ENCODE data around the gene FAM181A.

FAM181A gene

DNA sequence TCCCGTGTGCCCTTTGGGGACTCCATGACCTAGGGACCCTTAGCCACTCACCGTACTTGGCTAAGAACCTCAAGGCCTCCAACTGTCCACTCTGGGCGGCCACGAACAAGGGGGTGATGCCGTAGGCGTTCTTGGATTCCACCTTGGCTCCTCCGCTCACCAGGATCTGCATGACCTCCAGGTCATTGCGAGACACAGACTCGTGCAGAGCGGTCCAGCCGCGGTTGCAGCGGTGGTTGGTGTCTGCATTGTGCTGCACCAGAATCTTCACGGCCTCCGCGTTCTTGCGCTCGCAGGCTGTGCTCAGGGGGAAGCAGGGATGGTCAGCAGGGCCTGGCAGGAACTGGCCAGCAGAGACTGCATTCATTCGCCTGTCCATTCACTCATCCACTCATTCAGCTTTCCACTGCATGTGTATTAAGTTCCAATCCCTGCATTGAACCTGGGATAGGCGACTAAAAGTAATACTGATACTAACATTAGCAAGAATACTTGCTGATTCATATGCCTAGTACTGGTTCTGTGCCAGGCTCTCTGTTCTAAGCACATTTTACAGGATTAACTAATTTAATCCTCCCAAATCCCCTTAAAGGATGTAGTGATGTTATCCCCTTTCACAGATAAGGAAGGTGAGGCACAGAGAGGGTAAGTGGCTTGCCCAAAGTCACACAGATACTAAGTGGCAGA lies 23.9 kb downstream of the FAM181A start:
- no peak for DNase-seq

DNA sequence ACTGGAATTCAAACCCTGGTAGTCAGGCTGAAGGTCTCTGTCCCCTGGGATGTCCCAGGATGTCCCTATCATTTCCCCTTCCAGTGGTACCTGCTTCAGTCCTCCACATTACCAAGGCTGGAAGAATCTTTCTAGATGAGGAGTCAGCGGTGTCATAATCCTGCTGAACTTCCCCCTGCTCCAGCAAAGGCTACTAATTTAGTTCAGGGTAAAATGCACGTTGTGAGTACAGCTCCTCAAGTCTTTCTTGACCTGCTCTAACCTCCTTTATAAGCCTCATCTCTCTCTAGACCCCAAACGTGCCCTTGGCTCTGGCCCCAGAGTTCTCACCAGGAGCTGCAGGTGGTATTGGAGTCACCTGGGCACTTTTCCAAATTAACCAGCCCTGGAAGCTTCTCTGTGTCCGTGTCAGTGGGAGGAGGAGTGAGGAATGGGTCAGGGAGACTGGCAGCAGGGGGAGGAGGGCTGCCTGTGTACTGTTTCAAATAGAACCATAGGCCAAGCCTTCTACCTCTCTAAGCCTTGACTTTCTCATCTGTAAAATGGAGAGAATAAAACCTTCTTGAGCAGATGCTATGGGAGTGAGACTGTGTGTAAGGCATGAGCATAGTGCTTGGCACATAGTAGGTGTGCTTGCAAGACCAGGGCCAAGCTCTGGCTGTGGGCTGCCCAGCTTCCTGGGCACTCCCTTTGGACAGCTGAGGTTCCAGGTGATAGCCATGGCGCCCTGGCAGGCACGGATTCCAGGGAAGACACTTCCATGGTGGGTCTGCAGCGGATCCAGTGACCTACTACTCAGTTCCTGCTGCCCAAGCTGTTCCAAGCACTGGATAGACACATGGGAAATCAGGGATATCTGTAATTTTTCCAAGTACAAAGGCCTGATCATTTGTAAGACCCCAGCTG lies 24.7 kb downstream of the FAM181A start:
- DNase-seq, result peak; percentile 33 to 62 (median 53)

DNA sequence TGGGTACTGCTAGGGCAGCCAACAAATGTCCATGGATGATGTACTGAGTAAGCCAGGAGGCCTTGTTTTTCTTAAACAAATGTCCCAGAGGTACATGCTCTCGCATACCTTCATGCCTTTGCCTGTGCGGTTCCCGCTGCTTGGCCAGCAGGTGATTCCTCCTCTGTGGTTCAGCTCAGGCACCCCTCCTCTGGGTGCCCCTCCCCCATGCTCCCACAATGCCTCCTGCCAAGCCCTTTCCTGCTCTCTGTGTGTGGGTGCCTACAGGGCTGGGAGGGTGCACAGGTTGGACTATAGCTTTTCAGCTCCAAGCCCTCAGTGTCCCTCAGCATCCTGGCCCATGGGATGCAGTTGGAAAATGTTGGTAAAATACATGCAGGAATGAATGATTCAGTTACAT lies 25.7 kb downstream of the FAM181A start:
- no peak for DNase-seq

DNA sequence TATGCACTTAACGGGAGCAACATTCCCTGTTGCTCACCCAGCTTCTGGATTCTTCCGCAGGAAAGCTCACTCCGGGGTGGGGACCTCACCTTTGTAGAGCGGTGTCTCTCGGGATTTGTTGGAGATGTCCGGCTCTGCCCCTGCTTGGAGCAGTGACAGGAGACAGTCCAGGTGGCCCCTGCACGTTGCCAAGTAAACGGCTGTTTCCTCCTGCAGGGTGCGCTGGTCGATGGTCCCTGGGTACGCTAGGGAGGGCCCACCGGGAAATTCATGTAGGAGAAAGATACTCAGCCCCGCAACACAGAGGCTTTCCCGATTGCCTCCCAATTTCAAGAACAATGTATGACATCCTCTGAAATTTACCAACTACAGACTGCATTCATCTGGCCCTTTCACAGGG lies 26.1 kb downstream of the FAM181A start:
- DNase-seq, result no peak

DNA sequence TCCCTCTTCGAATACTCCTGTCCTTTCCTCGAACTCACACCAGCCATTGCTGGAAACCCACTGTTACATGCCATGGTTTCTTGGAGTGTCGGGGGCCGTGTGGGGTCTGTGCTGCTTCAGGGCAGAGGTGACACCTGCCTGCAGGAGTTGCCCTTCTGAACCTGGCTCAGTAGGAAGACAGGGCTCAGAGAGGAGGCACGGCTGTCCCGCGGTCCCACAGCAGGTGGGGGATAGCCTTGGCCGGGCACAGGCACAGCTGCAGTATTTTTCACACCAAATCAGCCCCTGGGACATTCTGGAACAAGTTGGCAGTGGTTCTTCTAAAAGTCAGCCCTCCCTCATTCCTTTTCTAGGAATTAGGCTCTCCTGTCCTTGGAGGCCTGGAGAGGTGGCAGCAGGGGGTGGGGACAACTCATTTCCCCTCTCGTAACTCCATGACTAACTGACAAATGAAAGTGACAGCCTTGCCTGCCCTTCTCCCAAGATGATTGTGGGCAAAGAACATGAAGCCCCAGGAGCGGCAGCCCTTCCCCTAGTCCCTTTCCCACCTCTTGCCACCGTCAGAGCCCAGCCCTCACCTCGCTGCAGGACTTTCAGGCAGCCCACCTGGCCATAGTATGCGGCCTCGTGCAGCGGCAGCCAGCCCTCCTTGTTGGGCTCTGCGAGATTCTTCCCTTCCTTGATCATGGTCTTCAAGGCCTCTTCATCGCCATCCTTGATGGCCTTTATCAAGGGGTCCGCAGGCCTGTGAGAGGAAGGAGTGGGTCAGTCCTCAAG lies 26.8 kb downstream of the FAM181A start:
- peak in 3 of 4 experiments; percentile 24 to 40 (median 36) for DNase-seq

DNA sequence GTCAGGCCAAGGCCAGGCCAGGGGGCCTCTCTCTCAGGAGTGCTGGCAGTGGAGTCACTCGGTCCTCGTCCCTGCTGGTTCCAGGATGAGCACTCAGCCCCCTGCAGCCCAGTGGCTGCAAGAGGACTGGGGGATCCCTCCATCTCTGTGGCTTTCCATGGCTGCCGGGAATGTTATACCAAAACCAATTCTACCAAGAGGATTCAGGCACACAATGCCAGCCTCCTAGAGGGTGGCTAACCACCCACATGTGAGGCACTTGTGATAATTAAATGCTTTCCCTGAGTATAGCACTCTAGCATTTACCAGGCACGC lies 27.3 kb downstream of the FAM181A start:
- DNase-seq, result no peak

DNA sequence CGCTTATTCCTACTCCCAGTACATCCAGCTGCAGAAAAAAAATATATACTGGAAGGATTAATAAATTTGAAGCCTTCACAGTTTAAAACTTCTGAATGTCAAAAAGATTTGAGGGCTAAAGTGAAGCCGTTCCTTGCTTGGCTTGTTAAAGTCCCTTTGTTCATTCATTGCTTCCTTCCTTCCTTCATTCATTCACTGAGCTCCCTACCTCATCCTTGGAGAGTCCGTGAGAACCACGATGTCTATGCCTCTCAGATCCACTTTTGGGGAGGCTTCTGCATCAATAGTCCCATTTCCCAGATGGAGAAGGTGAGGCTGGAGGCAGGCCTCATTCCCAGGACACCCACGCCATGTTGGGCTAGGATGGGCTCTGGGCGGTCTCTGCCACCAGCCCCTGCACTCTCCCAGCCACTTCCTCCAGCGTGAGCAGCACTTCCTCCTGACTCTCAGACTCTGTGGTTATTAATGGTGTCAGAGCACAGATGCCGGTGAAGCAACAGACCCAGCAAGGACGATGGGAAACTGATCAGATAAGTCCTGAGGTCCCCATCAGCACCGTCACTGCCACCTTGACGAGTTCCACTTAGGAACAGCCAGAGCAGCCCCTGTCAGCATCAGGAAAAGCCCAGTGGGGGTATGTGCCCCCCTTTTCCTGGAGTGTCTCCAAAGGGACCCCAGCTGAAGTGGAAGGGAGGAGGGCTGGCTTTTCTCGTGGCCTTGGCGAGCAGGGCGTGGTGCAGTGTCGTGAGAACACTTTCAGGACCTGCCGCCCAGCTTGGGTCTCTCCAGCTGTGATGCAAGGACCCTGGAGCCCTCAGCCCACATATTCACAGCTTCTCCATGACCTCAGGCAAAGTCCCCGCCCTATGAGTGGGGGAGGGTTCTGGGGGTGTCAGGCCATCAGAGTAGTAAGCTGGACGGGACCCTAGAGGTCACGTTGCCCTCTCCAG lies 28.0 kb downstream of the FAM181A start:
- peak; percentile 87 to 94 (median 93) for DNase-seq

DNA sequence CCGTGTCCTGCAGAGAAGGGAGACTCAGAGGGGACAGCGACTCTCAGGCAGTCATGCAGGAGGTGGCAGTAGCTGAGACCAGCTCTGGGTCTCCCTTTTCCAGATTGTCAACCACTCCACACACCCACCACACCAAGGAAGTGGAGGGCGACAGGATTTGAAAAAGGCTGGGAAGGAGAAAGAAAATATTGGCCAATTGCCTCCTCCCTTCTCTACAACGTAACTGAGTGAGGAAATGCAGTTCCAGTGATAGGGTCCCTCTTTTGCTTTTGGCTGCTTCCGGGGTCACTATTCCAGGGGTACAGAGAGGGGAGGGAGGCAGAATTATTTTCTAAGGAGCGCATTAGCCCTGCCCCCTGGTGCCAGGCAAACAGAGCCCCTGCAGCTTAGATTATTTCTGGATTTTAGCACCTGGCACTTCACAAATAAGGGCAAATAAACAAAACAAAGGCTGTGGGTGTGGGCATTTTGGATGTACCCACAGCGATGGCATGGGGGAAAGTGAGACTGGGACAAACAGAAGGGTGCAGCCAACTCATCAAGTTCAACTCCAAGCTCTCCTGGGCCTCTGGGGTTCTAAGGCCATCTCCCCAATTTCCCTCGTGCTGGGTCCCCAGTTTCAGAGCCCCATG lies 28.8 kb downstream of the FAM181A start:
- DNase-seq, result no peak

DNA sequence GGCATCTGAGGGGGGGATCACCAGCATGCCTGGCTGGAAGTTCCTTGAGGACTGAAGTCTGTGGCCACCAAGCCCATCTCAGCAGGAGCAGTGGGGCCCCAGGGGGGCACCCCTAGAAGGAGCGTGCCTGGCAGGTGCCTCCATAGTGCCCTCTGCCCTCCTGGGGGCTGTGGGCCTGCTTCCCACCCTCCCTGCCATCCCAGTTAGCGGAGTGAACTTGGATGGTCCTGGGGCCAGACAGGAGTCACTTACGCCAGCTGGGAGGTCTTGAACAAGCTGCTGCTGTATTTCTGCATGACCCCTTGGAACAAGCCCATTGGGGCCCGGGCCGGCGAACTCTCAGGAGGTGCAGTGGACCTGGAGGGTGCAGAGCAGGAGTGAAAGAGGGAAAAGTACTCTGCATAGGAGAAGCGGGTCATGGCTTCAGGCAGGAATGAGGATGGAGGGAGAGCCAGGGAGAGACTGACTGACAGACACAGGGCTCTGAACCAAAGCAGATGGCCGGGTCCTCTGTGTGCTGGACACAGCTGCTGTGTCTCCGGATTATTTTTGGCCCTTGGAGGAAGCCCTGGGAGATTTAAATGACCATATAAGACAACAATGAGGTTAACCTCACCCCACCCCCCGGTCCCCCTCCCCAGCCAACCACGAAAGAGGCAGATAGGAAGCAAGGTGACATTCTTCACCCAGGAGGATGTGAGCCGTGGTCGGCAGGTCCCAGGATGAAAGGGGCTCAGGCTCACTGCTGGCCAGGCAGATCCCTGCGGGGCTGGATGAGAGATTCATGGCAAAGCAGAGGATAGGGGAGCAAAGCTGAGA lies 29.6 kb downstream of the FAM181A start:
- DNase-seq, result no peak

DNA sequence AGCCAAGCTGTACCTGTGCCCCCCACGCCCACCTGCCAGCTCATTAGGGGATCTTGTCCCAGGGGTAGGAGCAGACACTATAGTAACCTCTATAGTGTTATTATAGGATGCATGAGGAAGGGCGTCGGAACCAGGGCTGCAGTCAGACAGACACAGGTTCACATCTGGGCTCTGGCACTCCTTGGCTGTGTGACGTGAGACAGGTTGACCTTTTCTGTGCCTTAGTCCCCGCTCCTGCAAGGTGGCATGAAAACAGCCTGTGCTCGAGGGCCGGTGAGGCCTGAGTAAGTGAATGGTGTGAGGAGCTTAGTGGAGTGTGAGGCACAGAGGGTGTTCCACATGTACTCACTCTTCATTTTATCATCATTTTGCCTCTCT lies 30.2 kb downstream of the FAM181A start:
- no peak for DNase-seq

DNA sequence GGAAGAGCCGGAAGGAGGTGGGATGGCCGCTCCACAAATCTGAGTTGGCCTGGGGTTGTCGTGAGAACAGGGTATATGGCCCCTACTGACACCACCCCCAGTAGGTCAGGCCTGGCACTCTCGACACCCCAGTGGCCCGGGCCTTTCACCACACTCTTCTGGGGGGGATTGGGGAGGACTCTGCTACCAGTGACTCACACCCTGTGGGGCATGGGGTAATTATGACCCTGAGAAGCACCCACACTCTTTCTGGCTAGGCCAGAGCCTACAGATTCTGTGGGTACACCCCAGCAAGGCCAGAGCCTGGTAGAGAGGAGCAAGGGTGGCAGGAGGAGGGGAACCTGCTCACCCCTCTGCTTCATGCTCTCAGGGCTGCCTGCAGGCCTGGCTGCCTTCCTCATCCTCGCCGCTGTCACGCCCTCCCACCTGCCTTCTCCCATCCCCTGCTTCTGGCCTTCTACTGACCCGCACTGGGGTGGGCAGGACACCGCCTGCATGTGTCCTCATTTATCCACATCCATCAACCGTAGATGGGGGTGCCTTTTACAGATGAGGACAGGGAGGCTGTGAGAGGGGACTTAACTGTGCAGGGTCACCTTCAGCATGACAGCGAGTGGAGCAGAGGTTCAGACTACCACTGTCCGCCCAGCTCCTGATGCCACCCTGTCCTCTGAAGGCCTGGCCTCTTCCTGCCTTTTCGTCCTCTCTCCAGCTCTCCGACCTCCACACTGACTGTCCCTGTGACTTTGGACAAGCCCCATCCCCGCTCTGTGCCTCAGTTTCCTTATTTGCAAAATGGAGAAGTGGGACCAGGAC lies 30.8 kb downstream of the FAM181A start:
- DNase-seq, result peak; percentile 19 to 67 (median 57)

DNA sequence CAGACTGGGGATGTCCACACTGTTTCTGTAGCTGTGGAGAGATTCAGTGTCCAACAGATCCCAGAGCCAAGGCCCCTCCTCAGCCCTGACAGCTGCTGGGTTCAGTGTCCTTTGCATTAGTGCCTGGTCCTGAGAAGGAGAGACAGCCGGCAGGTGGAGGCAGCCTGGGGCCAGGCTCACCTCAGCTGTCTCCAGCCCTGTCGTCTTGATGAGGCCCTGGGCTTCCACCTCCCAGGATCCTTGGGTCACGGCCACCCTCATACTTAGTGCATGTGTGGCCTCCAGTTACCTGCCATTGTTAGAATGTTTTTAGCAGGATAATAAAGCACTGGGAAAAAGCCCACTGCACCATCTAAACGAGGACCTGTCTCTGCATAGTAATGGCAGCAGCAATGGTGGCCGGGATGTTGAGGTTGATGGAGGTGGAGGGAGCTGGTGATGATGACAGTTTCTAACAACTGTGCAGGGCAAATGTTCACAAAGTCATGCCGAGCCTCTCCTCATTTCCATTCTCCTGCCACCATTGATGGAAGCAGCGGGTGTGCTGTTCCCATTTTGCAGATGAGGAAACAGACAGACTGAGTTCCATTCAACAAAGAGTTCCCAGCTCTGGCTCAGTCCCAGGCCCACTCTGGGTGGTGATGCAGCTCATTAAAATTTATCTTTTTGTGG lies 31.6 kb downstream of the FAM181A start:
- DNase-seq, result no peak

DNA sequence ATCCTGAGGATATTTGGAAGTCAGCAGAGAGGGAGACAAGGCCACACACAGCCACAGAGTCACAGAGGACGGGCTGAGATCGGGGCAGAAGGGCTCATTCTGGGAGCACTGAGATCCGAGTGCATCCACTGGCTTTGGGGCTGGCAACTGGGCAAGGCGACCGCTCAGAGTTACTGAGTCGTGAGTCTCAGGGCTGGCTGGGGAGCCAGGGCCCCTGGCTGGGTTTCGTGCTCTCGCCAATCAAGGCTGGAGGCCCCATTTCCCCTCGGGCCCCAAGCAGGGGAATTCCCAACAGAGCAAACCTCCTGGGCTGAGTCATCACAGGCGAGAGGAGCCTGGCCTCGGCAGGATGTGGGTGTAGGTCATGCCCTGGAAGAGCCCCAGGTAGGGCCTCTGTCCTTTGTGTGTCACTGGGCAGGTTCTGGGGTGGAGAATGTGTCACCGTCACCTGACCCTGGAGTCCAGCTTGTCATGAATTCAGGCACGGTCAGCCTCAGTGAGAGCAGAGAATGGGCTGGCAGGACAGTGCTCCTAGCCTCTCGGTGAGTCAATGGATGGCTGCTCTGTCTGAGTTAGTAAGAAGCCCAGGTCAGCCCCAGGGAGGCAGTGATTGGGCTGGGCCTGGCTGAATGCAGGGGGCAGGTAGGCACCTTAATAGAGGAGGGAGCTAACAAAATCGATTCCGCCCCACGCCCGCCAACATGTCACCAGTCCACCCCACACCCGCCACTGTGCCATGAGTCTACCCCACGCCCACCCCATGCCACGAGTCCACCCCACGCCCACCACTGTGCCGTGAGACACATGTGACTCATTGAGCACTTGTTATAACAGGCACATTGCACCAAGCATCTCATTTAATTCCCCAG lies 32.3 kb downstream of the FAM181A start:
- DNase-seq, result peak; percentile 87 to 95 (median 92)

DNA sequence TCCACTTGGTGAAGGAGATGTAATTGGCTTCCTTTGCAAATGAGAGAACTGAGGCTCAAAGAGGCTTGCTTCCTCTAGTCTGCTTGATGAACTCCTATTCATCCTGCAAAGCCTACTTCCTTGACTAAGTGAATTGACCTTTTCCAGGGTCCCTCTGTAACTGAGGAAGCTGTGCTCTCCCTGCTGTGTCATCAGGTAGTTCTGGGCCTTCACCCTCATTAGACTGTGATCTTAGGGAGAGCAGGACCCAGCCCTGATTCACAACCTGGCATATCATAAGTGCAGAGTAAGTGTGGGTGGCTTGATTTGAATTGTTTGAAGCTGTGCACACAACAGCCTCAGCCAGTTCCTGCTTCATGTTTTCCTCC lies 32.9 kb downstream of the FAM181A start:
- peak in 1 of 4 experiments; percentile 52 for DNase-seq

DNA sequence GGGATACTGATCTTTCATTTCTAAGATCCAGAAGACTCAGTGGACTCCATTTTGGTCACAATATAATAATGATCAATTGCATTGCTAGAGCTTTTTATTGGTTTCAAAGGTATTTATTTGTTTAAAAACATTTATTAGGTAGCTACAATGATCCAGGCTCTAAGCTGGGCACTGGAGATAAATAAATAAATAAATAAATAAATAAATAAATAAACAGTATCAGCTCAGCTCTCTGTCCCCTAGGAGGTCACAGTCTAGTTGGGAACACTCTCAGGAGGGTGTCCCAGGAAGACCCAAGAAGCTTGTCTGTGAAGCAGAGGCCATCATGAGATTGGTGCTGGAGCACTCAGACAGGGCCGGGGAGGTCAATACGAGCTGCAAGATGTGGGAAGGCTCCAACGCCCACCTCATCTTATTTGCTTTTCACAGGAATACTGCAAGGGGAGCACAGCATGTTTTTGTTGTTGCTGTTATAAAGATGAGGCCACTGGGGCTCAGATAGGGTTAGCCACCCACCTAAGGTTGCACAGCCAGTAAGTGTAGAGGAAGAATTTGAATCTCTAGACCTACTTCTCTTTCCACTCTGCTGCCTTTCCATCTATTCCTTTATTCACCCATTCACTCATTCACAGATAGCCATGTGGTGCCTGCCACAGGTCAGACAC lies 33.8 kb downstream of the FAM181A start:
- peak in 2 of 4 experiments; percentile 26 to 41 for DNase-seq

DNA sequence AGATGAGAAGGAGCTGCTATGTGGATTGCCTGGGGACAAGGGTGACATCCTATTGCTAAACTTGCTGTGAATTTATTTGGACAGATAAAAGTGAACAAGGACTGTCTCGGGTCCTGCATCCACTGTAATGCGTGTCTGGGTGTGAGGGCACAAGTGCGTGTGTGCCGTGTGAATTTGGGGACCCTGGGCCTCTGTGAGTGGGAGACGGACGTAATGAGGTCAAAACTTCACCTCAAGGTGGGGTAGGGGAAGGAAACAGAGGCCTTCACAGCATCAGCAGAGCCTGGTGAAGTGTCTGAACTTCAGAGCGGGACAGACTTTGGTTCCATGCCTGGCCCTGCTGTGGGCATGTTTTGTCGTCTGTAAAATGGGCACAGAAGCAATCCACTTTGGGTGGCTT lies 34.5 kb downstream of the FAM181A start:
- no peak for DNase-seq
